NCI-H2196 (cell line): ENCODE measurements around the gene NOP9.
"Not testable (repeated sequence)": the region's sequence is repeated elsewhere in the genome, so short reads cannot be mapped to it uniquely, and the experiment has no call there.

Experiments used
- DNase-seq: peaks from one replicate; lab custom pipeline; 2025; ENCODE audit not compliant: unreplicated experiment; lab: John Stamatoyannopoulos, UW

NOP9 gene

GRCh38 chr14:24343795-24344660 is 44.4 kb downstream of the NOP9 start:
- DNase-seq: no peak

DNA sequence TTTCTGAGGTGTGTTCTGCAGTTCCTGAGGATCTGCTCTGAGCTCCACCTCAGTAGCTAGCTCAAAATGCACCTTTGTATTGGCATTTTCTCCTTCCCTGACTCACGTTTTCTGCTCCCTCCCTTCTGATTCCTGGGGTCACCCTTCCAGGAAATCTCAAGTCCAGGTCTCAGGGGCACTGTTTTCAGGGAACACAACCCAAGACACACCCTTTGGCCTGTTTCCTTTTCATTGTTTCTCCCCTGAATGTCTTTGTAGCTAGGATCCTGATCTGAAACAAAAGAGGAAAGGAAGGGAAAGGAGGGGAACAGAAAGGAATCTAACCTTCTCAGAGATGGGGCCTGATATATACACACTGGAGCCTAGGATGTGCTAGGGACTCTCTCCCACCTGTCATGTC is 47.5 kb downstream of the NOP9 start:
- no peak for DNase-seq

DNA sequence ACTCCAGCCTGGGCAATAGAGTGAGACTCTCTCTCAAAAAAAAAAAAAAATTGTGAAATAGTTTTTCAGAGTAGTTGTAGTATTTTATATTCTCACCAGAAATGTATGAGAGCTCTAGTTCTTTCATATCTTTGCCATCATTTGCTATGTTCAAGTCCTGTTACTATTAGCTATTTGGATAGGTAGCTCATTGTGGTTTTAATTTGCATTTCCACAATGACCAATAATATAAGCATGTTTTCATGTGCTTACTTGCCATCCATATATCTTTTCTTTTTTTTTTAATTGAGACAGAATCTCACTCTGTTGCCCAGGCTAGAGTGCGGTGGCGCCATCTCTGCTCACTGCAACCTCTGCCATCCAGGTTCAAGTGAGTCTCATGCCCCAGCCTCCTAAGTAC is 48.5 kb downstream of the NOP9 start:
- DNase-seq: no peak

- DNase-seq: no peak
Measured at GRCh38 chr14:24349742-24350141, 50.1 kb downstream of the NOP9 start.

- no peak for DNase-seq
Measured at GRCh38 chr14:24351517-24351916, 51.9 kb downstream of the NOP9 start.

- no peak for DNase-seq
Measured at GRCh38 chr14:24353559-24354481, 54.2 kb downstream of the NOP9 start.

- DNase-seq: not testable (repeated sequence)
Measured at GRCh38 chr14:24354482-24354825, 54.8 kb downstream of the NOP9 start.

DNA sequence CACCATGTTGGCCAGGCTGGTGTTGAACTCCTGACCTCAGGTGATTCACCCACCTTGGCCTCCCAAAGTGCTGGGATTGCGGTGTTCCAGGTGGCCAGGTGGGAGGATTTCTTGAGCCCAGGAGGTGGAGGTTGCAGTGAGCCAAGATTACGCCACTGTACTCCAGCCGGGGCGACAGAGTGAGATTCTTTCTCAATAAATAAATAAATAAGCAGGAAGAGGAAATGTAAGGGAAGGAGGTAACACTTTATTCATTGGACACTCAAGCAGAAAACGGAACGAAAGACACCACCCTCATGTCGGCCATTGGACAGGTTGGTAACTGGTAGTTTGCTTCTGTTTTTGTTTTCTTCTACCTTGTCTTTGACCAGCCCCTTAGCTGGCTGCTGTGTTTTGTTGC is 55.4 kb downstream of the NOP9 start:
- DNase-seq: no peak

DNA sequence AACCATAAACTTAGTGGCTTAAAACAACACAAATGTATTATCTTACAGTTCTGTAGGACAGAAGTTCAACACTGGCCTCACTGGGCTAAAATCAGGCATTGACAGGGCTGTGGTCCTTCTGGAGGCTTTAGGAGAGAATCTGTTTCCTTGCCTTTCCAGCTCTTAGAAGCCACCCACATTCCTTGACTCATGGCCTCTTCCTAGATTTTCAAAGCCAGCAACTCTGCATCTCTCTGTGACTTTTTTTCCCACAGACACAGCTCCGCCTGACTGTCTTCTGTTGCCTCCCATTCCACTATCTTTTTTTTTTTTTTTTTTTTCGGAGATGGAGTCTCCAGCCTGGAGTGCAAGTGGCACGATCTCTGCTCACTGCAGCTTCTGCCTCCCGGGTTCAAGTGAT is 56.6 kb downstream of the NOP9 start:
- DNase-seq: no peak
